HG02571 (cell line): ENCODE measurements around the gene B9D1.

Experiments
- ATAC-seq: cut with Tn5 transposase; IDR thresholded peaks from one replicate; pipeline ENCODE4 v1.9.1; 2021; ENCODE audit warnings: mild to moderate bottlenecking, moderate library complexity; ENCODE audit not compliant: unreplicated experiment

B9D1 gene

DNA sequence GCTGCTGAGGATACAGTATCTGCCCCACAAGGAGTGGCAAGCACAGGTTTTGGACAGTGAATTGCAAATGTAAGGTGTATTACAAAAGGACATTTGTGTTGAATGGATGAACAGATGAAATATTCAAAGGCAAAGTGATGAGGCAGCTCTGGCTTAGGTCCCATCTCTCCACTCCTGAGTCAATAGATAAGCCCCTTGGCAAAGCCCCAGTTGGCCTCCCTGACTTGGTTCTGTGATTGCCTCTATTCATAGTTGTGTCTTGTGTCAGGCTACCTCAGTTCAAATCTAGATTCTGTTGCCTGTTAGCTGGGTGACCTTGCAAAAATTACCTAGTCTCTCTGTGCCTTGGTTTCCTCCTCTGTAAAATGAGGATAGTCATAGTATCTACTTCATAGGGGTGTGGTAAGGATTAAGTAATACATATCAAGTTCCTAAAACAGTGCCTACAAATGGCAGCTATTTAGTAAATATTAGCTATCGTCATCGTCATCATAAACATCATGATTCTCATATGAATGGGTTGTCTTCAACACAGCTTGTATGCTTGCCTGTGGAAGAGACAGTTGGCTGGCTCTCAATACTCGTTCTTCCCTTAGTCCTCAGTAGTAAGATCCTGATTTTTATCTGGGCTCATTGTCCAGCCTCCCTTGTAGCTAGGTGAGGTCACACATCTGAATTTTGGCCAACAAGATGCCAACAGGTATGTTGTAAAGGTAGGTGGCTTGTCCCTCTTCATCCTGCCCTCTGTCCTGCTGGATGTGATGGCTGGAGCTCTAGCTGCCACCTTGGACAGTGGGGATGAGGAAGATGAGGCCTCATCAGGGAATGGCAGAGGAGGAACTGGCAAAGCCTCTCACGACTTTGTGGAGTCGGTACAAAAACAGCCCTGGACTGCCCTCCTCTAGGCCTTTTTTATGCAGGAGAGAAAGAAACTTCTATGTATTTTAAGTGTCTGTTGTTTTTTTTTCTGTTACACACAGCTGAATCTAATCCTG, 26.6 kb upstream of the B9D1 start:
- ATAC-seq: no peak

DNA sequence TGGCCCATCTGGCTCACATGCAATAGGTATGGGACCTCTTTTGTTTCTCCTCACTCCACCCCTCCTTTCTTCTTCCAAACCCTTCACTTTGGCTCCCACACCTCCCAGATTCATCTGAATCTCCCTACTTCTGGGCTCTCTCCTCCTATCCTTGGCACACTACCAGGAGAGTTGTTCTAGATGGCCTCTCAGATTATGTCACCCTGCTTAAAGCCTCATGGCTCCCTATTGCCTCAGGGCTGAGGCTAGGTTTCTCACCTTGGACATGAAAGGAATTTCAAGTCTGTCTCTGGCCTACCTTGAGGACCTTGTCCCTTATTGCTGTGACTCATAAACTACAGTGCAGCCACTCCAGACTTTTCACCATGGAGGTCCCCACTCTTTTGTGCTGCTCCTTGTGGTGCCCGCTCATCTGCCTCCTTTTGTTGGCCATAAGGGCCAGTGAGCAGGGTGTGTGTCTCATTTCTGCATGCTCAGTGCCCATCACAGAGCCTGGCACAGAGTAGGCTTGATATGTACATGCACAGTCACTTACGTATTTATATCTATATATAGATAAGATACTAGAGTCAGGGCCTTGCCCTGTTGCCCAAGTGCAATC, 25.5 kb upstream of the B9D1 start:
- ATAC-seq: no peak

DNA sequence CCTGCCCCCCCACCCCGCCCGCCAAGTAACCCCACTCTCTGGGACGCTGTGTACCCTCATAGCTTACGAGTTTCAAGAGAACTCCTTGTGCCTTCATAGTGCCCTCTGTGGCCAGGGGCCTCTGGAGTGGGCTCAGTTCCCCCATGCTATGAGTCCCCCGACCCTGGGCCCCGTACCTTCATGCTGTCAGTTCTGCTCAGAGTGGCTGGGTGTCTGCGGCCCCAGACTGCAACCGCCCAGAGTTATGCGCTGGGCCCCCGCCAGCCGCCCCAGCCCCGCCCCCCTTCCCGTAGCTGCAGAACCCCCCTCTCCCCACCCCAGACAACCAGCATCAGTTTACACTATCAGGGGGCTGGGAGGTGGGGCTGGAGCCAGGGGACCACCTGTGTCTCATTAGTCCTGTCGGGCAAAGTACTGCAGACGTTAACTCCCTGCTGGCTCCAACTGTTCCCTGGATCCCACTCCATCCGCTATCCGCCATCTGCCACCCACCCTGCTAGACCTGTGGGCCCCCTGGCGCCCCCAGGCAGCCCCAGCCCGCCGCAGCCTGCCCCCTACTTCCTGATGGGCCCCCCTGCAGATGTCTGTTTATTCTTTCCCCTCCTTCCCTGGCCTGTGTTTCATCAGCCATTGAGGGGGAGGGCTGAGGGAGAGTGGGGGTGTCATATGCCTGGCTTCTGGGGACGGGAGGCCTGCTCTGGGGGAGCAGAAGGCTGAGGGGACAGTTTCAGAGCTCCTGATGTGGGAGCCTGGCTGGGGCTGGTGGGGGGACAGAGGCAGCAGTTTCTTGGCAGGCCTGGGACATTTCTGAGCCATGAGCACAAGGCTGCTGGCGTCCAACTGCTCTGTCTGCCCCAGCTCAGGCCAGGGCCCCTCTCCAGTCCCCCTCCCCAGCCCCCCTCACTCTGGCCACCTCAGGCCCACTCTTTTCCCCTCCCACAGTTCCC, 24.7 kb upstream of the B9D1 start, which contains the start of gene MFAP4:
Gene MFAP4 (minus strand): TSS at position 217 of the 947 bp plus-strand sequence. CDS start 35 bp downstream, at position 182.
- ATAC-seq: no peak

DNA sequence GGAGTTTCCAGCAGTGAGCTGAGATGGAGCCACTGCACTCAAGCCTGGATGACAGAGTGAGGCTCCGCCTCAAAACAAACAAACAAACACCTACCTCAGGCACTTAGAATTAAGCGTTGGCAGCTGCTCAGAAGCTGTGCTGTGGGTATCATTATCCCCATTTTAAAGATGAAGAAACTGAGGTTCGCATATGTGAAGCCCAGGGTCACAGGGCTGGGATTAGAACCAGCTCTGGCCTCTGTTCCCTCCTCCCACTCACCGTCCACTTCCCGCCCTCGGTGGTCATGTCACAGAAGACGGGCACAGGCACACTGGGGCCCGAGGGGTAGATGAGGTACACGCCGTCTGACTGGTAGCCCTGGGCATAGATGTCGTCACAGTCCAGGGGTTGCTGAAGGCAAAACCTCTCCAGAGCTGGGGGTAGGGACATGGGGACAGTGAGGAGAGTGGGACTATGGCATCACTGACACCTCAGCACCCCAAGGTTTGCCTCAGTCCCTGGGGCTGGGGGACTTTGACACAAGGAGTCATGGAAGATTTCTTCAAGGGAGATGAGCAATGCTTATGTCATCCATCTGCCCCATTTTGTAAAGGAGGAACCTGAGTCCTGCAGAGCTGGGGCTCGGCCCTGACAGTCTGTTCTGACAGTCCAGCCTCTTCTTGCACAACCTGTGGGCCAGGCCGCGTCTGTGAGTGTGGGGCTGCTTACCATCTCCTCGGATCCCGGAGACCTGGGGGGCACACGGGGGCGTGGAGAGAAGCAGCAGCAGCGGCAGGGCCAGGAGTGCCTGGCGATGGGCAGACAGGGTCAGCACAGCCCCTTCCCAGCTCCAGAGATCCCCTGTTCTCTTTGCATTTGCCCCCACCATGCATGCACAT, 23.8 kb upstream of the B9D1 start:
- ATAC-seq: no peak

DNA sequence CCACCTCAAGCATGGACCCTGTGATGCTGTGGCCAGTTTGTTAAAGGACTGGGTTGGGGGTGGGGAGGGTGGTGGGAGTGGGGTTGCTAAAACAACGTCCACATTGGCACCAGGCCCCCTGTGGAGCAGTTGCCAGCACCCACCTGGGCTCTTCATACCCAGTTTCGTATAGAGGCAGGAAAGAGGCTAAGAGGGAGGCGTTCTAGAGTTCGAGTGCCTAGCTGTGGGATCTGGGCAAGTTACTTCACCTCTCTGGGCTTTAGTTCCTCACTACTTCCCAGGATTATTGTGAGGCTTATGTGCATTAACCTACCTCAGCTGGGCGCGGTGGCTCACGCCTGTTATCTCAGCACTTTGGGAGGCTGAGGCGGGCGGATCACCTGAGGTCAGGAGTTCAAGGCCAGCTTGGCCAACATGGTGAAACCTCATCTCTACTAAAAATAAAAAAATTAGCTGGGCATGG, 23.0 kb upstream of the B9D1 start:
- ATAC-seq: no peak

DNA sequence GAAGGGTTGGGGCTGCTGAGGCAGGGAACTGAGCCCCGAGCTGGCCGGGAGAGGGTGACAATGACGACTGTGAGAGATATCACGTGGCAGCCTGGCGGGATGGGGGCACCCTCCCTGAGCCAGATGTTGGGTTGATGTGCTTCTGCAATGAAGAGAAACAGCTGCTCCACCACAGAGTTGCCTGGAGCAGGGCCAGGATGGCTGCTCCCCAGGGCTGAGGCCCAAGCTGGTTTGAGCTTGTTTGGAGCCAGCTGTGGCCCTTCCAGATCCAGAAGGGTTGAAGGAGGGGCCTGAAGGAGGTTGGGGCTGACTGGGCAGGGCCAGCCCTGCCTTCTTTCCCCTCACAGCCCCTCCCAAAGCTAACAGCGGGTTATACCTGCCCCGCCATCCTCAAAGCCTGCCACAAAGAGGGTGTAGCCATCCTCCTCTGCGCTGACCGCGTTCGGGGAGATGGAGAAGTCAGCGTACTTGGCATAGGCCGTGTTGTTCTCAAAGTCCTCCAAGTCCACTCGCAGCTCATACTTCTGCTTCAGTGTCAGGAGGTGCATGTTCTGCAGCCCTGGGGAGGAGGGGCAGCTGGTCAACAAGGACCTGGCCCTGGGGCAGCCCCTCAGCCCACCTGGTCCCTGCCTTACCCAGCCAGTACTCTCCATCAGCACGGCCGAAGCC, 22.3 kb upstream of the B9D1 start:
- ATAC-seq: no peak

DNA sequence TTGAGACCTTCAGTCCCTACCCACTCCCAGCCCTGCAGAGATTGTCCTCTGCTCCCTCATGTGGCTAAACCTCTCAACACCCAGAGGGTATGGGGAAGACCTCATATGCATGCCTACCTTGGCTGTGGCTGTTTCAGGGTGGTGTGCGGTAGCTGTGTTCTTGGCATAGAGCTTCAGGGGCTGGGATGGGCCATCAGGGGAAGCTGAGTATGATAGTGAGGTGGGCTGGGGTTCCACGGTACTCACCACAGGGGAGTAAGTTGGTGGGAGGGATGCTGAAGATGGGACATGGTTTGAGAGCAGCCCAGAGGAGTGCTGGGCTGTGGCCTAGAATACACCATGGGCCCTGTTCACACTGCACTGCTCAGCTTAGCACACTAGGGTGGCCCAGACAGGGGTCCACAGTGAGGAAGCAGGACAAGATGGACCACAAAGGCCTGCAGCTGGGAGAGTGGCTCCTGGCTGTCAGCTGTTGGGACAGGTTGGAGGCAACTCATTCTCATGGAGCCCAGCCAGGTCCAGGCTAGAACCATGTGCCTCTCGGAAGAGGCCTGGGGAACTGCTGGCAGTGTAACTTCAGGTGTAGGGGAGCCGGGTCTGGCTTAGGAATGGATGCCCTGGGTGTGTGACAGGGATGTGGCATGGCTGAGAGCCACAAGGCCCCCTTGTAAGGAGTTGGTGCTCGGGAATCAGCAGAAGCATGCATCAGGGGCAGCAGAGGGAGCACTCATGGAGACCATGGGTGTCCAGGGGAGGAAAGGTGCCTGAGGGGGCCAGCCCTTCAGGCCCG, 21.4 kb upstream of the B9D1 start:
- no peak for ATAC-seq

DNA sequence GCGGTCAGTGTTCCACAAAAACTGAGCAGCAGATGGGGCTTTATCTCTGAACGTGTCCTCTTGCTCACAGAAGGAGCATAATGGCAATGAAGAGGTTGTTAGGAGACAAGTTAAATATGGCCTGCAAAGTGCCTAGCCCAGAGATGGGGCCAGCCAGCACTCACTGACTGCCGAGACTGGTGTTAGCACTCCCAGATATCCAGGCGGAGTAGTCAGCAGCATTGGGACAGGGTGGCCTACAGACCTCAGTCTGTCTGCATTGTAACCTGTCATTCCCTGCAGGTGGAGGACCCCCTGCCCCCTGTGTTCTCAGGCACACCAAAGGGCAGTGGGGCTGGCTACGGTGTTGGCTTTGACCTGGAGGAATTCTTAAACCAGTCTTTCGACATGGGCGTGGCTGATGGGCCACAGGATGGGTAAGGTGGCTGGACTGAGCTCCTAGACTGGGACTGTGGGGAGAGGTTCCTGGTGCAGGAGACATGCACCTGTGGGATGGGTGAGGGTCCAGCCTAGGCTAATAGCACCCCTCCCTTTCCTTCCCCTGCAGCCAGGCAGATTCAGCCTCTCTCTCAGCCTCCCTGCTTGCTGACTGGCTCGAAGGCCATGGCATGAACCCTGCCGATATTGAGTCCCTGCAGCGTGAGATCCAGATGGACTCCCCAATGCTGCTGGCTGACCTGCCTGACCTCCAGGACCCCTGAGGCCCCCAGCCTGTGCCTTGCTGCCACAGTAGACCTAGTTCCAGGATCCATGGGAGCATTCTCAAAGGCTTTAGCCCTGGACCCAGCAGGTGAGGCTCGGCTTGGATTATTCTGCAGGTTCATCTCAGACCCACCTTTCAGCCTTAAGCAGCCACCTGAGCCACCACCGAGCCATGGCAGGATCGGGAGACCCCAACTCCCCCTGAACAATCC, 20.3 kb upstream of the B9D1 start:
- no peak for ATAC-seq

DNA sequence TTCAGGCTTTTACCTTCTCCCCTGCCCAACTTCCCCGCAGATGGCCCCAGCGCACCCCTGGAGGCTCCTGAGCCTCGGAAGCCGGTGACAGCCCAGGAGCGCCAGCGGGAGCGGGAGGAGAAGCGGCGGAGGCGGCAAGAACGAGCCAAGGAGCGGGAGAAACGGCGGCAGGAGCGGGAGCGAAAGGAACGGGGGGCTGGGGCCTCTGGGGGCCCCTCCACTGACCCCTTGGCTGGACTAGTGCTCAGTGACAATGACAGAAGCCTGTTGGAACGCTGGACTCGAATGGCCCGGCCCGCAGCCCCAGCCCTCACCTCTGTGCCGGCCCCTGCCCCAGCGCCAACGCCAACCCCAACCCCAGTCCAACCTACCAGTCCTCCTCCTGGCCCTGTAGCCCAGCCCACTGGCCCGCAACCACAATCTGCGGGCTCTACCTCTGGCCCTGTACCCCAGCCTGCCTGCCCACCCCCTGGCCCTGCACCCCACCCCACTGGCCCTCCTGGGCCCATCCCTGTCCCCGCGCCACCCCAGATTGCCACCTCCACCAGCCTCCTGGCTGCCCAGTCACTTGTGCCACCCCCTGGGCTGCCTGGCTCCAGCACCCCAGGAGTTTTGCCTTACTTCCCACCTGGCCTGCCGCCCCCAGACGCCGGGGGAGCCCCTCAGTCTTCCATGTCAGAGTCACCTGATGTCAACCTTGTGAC, 19.4 kb upstream of the B9D1 start:
- ATAC-seq: no peak

DNA sequence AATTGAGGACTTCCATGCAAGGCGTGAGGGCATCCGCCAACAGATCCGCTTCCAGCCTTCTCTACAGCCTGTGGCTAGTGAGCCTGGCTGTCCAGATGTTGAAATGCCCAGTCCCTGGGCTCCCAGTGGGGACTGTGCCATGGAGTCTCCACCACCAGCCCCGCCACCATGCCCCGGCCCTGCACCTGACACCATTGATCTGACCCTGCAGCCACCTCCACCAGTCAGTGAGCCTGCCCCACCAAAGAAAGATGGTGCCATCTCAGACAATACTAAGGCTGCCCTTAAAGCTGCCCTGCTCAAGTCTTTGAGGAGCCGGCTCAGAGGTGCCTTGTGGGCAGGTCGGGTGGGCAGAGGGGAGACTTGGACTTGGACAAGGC, 18.8 kb upstream of the B9D1 start:
- no peak for ATAC-seq

DNA sequence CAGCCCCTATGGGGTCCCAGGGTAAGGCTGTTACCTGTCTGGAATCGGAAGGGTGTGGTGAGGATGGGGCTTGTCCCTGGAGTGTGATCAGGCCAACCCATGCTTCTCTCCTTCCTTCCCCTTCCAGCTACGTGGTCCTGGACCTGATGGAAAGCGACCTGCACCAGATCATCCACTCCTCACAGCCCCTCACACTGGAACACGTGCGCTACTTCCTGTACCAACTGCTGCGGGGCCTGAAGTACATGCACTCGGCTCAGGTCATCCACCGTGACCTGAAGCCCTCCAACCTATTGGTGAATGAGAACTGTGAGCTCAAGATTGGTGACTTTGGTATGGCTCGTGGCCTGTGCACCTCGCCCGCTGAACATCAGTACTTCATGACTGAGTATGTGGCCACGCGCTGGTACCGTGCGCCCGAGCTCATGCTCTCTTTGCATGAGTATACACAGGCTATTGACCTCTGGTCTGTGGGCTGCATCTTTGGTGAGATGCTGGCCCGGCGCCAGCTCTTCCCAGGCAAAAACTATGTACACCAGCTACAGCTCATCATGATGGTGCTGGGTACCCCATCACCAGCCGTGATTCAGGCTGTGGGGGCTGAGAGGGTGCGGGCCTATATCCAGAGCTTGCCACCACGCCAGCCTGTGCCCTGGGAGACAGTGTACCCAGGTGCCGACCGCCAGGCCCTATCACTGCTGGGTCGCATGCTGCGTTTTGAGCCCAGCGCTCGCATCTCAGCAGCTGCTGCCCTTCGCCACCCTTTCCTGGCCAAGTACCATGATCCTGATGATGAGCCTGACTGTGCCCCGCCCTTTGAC, 18.2 kb upstream of the B9D1 start:
- no peak for ATAC-seq

DNA sequence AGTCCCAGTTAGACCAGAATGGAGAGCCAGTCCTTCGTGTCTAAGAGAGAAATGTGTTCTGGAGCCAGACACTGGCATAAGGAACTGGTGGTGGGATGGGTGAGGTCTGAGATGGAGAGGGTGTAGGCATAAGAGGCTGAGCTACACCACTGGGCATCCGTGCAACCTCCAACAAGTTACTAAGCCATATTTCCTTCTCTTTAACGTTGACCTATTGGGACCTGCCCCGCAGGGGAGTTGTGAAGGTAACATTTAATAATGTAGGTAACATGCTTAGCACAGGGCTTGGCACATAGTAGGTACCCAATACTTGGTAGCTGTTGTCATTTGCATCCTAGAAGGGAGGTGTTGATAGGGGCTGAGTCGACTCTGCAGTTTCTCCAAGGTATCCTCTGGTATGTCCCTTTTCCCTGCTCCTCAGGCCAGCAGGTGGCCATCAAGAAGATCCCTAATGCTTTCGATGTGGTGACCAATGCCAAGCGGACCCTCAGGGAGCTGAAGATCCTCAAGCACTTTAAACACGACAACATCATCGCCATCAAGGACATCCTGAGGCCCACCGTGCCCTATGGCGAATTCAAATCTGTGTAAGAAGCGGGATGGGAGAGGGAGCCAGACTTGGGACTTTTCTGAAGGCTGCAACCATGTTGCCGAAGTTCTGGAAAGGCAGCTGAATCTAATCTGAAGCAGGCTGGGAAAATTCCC, 17.0 kb upstream of the B9D1 start:
- ATAC-seq: no peak

DNA sequence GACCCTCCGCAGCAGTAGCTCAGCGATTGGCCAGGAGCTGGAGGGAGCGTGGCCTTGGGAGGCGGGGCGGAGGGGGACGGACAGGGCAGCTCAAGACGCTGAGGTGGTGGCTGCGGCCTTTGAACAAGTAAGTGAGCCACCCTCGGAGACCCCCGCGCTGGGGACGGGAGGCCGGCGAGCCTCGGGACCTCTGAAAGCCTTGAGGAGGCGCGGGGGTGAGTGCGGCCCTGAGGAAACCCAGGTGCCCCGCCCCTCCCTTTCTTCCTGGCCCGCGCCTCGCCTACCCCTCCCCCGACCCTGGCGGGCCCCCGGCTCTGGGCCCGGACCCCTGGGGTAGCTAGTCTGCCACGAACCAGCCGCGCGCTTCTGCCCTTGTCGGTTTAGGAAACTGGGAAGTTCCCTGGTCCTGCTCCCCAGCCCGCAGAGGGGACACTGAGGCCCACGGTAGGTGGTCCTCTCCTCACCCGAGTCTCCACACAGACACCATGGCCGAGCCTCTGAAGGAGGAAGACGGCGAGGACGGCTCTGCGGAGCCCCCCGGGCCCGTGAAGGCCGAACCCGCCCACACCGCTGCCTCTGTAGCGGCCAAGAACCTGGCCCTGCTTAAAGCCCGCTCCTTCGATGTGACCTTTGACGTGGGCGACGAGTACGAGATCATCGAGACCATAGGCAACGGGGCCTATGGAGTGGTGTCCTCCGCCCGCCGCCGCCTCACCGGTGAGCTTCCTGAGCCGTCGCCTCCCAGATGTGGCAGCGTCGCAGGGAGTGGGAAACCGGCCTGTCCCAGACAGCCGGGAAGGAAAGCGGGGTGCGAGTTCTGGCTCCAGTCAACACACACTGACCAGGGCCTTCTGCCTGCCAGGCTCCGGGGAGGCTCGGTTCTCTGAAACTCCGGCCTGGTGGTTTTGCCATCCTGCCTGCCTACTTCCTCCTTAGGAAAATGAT, 16.2 kb upstream of the B9D1 start, which contains the start of gene MAPK7:
Gene MAPK7 (plus strand): TSS at position 83 of the 945 bp plus-strand sequence. CDS start 403 bp downstream, at position 486.
- ATAC-seq: peak; percentile 4
